ENCODE measurements around the gene SNX21. TPM values are rescaled to one million over a fixed set of nuclear protein-coding genes. Genes with fewer than 3 reads are reported as not detected.

Gene SNX21
- total RNA-seq, 1 donor from 2014 or later, result 7.1 TPM

DNA sequence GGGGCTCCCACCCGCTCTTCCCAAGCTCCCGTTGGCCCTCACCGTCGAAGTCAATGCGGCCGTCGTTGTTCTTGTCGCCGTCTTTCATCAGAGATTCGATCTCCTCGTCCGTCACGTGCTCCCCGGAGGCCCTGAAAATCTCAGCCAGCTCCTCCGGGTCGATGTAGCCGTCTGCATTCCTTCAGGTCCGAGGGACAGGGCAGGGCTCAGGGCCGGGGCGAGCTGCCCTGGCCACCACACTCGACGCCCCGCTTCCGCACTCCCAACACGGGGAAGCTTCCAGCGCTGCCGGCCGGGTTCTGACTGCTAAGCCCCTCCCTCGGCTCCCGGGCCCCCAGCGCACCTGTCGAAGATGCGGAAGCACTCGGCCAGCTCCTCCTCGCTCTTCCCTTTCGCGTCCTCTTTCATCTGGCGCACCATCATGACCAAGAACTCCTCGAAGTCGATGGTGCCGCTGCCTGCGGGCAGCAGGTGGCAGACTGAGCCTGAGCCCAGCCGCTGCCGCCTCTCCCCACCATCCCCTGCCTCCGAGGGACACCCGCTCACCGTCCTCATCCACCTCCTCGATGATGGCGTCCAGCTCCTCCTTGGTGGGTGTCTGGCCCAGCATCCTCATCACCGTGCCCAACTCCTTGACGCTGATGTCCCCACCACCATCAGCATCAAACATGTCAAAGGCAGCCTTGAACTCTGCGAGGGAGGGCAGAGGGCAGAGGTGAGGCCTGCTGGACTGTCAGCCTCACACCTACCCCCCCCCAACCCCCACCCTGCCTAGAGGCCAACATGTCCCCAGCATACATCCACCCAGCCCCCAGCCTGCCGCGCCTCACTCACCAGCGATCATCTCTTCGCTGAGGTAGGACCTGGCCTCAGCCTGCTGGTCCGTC lies 9.4 kb upstream of the SNX21 start:
- peak; percentile 60 for ATAC-seq

DNA sequence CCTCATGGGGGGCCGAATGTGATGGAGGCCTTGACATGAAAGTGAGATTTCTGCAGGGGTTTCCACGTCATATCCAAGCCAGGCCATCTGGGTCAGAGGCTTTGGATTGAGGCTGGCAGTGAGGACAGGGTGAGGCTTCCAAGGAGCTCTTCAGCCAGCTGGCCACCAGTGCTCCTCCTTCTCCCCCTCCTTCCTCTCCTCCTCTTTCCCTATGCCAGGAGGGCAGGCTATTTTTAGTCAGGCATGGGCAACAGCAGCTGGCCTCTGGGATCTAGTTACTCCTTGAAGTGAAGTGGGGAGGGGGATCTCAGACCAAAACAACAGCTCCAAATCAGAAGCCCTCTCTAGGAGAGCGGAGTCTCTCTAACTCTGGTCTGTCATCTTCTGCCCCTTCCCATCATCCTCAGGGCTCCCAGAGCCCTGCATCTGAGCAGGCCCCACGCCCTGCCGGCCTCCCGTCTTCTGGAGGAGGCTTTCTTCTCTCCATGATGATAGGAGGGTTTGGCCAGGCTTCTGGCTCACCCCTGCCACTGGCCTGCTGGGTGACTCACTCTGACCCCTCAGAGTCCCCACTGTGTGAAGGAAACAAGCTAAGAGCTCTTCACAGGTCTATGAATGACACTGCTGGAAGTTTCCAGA lies 7.1 kb upstream of the SNX21 start:
- no peak for ATAC-seq

DNA sequence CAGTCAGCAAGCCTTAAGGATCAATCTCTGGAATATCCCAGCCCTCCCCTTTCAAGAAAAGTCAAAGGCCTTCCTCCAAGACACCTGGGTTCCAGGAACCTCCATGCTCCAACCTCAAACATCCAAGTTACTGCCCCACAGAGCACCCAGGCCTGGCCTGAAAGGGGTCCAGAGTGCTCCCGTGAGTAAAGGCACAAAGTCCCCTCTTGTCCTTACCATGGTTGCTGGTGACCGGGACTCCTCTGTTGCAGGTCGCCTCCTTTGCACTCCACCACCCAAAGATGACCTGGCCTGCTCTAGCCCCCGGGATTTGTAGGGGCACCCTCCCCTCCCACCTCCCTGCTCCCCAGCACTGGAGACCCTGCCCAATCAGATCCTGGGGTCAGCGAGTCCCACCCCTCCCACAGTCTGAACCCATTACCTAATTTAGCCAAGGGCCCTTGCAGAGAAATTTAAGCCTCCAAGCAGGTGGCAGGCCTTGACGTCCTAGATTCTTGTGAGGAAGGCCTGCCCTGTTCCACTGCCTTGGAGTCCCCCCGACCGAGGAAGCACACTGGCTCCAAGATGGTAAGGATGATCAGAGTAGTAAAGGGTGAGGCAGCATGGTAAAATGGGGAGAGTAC lies 6.5 kb upstream of the SNX21 start, which contains the start of gene TNNC2:
TNNC2 (minus strand) TSS at position 283 of the 623 bp plus-strand sequence; CDS start at position 219, 64 bp downstream.
- ATAC-seq, result no peak

DNA sequence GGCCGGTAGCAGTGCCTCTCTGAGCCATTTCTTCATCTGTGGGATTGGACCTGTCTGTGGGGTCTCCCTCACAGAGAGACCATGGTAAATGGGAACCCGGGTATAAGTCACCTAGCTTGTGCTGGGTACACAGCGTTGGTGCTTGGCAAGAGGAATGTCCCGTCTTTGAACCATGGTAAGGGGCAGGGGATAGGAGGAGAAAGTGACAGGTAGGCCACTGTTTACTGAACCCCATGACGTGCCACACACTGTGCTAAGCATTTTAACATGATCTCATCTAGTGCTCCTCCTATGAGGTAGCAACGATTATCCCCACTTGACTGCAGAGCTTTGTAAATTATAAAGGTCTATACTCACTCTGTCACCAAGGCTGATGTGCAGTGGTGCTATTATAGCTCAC lies 5.9 kb upstream of the SNX21 start:
- no peak for ATAC-seq

DNA sequence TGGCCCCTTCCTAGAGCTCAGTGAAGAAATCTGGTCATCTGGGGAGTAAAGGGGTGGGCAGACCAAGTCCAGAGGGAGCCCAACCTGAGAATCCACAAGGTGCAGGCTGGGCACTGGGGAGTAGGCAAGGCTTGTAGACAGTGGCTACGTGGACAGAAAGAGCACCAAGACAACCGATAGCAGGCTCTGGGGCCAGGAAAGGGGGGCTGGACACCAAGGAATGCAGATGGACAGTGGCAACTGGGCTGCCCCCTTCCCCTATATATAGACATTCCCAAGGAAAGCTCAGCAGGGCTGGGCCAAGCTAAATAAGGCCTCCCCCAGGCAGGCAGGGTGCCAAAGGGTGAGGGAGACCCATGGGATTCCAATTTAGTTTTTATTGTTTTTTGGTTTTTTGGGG lies 5.0 kb upstream of the SNX21 start:
- no peak for ATAC-seq

DNA sequence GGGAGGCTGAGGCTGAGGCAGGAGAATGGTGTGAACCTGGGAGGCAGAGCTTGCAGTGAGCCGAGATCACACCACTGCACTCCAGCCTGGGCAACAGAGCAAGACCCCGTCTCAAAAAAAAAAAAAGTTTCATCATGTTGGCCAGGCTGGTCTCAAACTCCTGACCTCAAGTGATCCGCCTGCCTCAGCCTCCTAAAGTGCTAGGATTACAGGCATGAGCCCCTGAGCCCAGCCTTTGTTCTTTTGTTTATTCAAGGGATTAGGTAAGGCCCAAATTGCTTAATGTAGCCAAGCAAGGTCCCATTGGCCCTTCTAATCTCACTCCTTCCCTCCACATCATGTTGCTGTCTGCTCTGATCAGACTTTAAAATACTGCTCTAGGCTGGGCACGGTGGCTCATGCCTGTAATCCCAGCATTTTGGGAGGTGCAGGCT lies 3.9 kb upstream of the SNX21 start:
- peak; percentile 44 for ATAC-seq

DNA sequence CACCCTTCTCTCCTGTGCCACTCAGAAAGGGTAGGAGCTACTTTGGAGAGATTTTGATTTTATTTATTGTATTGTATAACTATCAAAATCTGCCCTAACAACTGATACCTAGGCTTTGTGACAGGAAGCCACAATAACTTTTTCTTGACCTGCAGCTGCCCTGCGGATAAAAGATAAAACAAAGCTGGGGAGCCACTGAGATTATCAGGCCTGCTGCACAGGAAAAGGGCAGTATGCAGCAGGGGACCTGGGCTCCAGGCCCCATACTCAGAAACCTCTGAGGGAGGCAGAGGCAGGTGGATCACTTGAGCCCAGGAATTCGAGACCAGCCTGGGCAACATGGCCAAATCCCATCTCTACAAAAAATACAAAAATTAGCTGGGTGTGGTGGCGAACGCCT lies 980 bp upstream of the SNX21 start:
- no peak for ATAC-seq

DNA sequence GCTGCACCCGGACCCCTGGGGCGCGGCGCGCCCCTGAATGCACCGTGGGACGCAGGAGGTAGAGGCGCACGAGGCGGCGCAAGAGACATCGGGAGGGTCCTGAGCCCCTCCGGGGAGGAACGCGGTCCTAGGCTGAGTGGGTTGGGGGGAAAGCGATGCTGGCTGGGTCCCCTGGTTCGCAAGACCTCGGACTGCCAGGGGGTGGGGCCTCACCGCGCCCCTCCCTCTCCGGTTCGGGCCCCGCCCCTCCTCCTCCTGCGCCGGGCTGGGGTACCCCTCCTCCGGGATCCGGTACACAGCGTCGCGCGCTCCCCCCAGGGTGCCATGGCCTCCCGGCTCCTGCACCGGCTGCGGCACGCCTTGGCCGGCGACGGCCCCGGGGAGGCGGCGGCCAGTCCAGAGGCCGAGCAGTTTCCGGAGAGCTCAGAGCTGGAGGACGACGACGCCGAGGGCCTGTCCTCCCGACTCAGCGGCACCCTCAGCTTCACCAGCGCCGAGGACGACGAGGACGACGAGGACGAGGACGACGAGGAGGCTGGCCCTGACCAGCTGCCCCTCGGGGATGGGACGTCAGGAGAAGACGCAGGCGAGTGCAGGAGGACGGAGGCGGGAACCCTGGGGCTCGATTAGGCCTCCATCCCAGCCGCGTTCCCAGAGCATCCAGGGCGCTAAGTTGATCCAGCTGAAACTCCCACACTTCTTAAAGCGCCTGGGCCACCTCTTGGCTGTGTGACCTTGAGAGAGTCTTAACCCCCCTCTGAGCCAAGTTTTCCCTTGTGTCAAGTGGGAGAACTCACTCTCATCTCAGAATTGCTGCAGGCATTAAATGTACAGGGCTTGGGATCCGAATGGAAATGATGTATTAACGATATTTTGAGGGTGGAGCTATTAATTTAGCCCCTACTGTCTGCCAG lies 541 bp downstream of the SNX21 start:
- peak; percentile 69 for ATAC-seq

DNA sequence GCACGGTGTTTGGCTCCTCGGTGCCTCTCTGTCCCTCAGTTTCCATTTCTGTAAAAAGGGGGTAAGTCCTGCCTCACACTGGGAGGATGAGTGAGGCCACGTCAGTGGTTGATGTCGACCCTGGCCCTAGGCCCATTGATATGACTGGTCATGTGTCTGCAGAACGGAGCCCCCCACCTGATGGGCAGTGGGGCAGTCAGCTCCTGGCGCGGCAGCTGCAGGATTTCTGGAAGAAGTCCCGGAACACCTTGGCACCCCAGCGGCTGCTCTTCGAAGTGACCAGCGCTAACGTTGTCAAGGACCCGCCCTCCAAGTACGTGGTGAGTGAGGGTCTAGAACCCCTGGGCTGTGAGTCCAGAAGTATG lies 1.2 kb downstream of the SNX21 start:
- ATAC-seq, result no peak

DNA sequence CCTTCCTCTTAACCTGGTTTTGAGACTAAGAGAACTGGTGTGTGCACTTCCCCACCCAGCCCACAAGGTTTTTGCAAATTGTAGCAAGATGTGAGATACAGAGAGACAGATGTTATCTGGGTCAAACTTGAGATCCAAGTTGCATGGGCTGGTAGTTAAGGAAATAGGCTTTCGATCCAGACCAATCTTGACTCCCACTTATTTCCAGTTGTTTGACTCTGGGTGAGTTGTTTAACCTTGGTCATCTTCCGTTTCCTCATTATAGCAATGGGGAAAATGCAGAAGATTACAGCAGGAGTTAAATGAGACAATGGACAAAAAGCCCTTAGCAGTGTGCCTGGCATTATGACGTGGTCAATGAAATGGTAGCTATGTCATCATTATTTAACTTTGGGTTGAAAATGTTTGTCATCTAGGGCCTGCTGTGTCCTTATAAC lies 1.7 kb downstream of the SNX21 start:
- no peak for ATAC-seq

DNA sequence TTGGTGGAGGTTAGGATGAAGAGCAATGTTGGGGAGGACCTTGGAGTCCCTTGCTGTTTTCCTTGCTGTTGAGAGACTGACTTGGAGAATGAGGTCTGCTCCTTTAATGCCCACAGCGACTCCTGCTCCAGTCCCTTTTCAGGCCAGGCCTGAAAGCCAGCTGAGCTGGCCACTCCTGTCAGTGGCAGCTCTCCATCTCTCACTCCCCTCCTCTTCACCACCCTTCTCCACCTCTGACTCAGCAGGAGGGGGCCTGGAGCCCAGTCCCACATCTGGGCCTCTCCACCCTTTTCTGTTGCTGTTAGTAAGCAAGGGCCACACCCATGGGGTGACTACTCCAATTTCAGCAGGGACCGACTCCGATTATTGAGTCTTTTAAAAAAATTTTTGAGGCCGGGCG lies 2.2 kb downstream of the SNX21 start:
- ATAC-seq, result peak; percentile 49

DNA sequence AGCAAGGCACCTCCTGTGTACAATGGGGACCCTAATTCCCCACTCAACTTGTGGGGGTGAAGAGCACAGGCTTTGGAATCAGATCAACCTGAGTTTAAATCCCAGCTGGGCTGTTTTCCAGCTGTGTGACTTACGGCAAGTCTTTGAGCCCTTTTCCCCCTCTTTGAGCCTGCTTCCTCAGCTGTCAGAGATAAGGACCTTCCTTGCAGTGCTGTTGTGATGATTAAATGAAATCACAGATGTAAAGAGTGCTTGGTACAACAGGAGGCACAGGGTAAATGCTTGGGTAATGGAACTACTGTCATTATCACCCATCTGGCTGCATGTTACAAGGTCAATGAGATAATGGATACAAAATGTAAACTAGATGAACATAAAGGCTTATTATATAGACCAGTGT lies 3.2 kb downstream of the SNX21 start:
- no peak for ATAC-seq

DNA sequence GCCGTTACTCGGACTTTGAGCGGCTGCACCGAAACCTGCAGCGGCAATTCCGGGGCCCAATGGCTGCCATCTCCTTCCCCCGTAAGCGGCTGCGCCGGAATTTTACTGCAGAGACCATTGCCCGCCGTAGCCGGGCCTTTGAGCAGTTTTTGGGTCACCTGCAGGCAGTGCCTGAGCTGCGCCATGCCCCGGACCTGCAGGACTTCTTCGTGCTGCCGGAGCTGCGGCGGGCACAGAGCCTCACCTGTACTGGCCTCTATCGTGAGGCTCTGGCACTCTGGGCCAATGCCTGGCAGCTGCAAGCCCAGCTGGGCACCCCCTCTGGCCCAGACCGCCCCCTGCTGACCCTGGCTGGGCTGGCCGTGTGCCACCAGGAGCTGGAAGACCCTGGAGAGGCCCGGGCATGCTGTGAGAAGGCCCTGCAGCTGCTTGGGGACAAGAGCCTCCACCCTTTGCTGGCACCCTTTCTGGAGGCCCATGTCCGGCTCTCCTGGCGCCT lies 7.2 kb downstream of the SNX21 start:
- ATAC-seq, result peak; percentile 8

DNA sequence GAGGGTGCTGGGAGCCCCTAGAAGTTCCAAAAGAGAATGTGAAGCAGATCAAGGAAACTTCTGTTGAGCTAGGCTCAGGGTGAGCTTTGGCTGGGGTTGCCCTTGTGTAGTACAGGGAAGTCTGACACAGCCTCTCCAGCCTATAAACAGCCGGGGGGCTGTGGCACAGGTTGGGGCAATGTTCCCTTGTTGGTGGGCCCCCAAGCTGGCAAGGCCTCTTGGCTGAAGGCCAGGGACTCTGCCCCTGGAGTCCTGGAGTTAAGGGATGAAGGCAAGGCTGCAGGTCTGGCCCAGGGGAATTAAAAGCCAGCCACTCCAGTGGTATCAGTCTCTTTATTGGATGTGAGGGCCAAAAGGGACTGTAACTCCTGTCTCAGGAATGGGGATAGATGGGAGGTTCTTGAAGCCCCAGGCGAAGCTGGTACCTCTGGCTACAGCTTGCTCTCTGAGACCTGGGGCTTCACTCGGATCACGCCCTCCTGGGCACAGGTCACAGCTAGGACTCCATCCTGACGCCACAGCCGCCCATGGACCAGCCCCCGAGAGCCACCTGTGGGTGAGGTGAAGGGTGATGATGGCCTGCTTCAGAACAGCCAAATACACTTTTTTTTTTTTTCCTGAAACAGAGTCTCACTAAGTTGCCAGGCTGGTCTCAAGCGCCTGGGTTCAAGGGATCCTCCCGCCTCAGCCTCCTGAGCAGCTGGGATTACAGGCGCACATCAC lies 8.0 kb downstream of the SNX21 start:
- ATAC-seq, result no peak

DNA sequence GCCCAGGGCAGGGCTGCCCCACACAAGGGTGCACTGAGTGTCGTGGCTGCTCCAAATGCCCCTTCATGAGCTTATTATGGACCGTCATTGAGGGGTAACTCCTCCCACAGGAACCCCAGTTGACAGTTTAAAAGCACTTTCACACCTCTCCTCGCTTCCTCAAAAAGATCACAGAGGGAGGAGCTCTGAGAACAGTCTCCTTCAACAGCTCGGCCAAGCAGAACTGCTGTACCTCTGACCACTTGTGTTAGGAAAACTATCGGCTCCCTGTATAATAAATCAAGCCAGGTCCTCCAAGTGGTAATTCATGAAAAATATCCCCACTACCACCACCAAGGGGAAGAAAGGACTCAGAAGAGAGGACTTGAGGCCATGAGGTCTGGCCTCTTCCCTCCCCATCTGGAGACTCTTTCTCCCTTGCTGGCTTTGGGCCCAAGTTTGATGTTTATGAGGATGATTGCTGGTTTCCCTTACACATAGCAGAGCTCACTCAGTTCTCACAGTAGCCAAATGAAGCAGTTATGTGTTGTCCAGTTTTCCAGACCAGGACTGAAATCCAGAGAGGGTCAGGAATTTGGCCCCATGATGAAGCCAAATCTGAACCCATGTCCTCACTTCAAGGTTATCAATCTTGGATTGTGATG lies 8.7 kb downstream of the SNX21 start:
- ATAC-seq, result no peak

DNA sequence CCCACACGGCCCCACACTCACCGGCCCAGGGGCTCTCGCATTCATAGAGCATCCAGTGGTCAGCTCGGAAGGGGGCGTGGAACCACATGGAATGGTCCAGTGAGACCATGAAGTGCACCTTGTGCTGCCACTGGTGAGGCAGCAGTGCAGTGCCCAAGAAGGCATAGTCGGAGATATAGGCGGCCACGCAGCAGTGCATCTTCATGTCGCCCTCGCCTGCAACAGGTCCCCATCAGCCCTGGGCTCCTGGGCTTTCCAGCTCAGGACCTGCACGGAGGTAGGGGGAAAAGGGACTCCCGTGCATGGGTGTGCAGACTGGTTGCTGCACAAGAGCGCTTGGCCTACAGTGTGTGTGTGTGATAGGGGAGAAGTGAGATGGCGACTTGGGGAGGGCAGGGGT lies 9.9 kb downstream of the SNX21 start:
- ATAC-seq, result no peak

DNA sequence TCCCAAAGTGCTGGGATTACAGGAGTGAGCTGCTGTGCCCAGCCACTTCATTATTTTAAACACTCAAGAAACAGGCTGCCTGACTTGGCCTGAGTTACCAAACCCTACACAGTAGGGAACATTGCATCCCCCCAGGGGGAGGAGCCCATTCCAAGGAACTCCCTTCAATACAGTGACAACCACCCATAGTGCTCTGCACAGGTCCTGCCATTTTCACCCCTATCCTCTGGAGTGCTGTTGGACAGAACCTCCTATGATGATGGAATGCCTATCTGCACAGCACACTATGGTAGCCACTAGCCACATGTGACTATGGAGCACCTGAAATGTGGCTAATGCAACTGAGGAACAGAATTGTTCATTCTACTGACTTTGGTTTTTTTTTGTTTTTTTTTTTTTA lies 11.9 kb downstream of the SNX21 start:
- ATAC-seq, result no peak

DNA sequence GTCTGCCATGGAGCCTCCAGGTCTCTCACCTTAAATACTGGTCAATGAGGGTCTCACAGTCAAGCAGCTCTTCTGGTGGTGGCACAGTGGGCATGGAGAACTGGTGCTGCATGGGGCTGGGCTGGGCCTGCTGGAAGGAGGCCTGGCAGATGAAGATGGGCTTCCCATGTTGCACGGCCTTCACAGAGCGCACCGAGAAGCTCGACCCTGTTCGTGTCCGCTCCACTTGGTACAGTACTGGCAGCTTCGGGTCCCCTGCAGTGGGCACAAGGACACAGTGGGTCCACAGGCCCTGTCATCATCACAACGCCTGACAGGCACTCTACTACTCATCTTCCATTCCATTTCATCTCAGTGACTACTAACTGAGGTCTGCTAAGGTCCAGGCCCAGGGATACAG lies 14.8 kb downstream of the SNX21 start:
- no peak for ATAC-seq

DNA sequence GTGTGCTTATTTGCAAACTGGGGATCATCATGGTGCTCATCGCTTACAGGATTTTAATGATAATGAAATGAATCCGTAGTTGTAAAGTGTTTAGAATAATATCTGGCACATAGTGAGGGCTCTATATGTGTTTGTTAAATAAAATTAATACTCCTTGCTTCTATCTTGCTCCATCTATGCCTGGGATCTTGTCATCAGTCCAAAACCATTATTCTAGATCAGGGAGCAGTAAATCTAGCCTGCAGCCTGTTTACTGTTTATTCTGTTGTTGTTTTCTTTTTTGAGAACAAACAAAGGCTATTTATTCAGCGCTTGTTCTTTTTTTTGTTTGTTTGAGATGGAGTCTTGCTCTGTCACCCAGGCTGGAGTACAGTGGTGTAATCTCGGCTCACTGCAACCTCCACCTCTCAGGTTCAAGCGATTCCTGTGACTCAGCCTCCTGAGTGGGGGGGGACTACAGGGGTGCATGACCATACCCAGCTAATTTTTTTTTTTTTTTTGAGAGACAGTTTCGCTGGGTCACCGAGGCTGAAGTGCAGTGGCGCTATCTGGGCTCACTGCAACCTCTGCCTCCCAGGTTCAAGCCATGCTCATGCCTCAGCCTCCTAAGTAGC lies 15.5 kb downstream of the SNX21 start:
- ATAC-seq, result no peak

DNA sequence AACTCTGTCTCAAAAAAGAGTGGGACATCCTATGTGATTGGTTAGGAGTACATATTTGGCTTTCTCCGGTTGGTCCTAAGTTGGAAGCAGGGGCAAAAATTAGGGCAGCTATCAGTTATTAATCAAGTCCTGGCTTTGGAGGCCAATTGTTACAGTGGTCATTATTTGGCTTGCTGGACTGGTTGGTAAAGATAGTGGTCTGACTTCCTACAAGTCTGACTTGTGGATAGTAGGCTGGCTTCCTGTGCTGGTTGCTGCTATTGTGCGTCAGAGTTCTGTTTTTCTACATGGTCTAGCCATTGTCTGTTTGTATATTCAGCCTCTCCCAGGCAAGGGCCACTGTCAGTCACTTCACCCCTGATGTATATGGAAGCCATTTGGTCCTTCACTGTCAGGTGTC lies 16.6 kb downstream of the SNX21 start:
- no peak for ATAC-seq

DNA sequence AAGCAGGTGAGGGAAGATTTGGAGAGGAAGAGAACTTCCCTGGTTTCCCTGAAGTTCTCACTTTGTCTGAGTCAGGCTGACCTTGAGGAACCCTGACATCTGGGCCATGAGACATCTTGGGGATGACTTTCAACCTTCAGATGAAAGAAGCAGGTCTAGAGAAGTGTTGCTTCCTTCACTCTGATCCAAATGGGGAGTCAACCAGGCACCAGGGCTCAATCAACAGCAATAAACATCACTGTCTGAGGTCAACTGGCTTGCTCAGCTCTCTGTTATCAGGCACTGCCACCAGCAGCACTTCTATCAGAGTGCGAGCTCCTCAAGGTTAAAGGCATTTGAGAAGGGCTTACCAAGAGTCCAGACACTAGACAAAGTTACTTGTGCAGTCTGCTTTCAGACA lies 17.3 kb downstream of the SNX21 start:
- ATAC-seq, result no peak

Data from esophagus mucosa (tissue), 1 donor.